Measurements from ENCODE around the gene SDF2L1.

- TF ChIP-seq YY1 (IDR thresholded peaks at IDR 0.05; ENCODE audit: insufficient read depth, insufficient read length) (no peak), ZNF274 (IDR thresholded peaks at IDR 0.05; ENCODE audit: low read depth, low read length) (no peak)
These were observed 9.5 kb downstream of the SDF2L1 start for GRCh38 chr22:21651521-21652009.
